Kidney (tissue), 14 donors: Measurements from ENCODE around the gene BBS5. TPM values are rescaled to one million over a fixed set of nuclear protein-coding genes. Genes with fewer than 3 reads are reported as not detected.
A peak's percentile ranks its signal among the peaks of the same experiment; 100 is the strongest.

ENCODE experiments used
- DNase-seq, 5 donors: peaks; one replicate each; pipeline ENCODE4 v3.0.0-alpha.2; 2013 to 2020
- FAIRE-seq: peaks from 2 replicates; lab custom pipeline; 2012; peaks lifted over from hg19 to GRCh38; lab: Jason Lieb, UNC
- H3K27ac ChIP-seq, 2 donors: one replicate each; pipeline ENCODE4 v1.7.0; 2013; ENCODE audit warnings: low read depth in 2 of 2, low read length in 2 of 2, inconsistent platforms in 1 of 2
- H3K27me3 ChIP-seq: one replicate; pipeline ENCODE4 v1.7.1; 2013; ENCODE audit warnings: low read length, inconsistent platforms; ENCODE audit not compliant: control insufficient read depth, insufficient read depth
- H3K36me3 ChIP-seq, 3 donors: one replicate each; pipeline versions ENCODE4 v1.7.0 to v1.7.1; 2013; ENCODE audit warnings: low read length in 3 of 3, control low read depth in 1 of 3, inconsistent platforms in 1 of 3; ENCODE audit not compliant: insufficient read depth in 3 of 3, control insufficient read depth in 2 of 3
- H3K4me1 ChIP-seq, 3 donors: one replicate each; pipeline versions ENCODE4 v1.7.0 to v1.7.1; 2013; ENCODE audit warnings: low read length in 3 of 3, inconsistent platforms in 1 of 3, low read depth in 1 of 3; ENCODE audit not compliant: control insufficient read depth in 2 of 3, insufficient read depth in 2 of 3
- H3K4me3 ChIP-seq, 3 donors: one replicate each; pipeline versions ENCODE4 v1.7.0 to v1.8.1; 2013; ENCODE audit warnings: low read length in 3 of 3, control low read depth in 1 of 3, inconsistent platforms in 1 of 3
- H3K9ac ChIP-seq, 3 donors: one replicate each; pipeline versions ENCODE4 v1.7.0 to v1.7.1; 2013; ENCODE audit warnings: low read length in 3 of 3, control low read depth in 1 of 3, inconsistent platforms in 1 of 3
- H3K9me3 ChIP-seq, 3 donors: one replicate each; pipeline versions ENCODE4 v1.7.0 to v1.7.1; 2013; ENCODE audit warnings: low read length in 3 of 3, control low read depth in 1 of 3, inconsistent platforms in 1 of 3; ENCODE audit not compliant: control insufficient read depth in 2 of 3, insufficient read depth in 1 of 3
- intact Hi-C: fragments of 100-400 bp; cut with DNase I; formaldehyde crosslinking; loops from one replicate; pipeline ENCODE4 v1.11.1; 2022
- polyA plus RNA-seq: library from polyadenylated mRNA; stranded (reverse); fragments of 350-450 nt; fragmentation: Illumina TruSeq; extraction: RNeasy Lipid Tissue Mini Kit (QIAGEN cat#74804); gene quantifications from one replicate; pipeline ENCODE4 v1.2.3, GENCODE V29; 2014; ENCODE audit warnings: low read depth, low replicate concordance; ENCODE audit not compliant: insufficient read depth
- total RNA-seq: library from RNA; stranded (reverse); fragmentation: NEBNext Ultra II Directional; extraction: Animal tissue kit (Norgen Biotek cat#: 25700); gene quantifications from one replicate; pipeline ENCODE4 v1.2.1, GENCODE V29; 2021
- TF ChIP-seq, protein P1 (sequence below): IDR thresholded peaks from 3 replicates; pipeline ENCODE4 v1.5.1; 2012; ENCODE audit warnings: mild to moderate bottlenecking, moderate library complexity, borderline replicate concordance; ENCODE audit not compliant: insufficient read depth; ENCODE audit errors: extremely low read depth
- donor health status: control.
- donor health status: control.
- donor health status: control.
- donor health status: control.
- donor health status: control.
- donor health status: DM: yes; HTN: yes; CAD: no.
- donor health status: Normal renal cell carcinoma (clear cell type).

The BBS5 gene
- total and polyA plus RNA-seq, 2 donors from 2014 or later = 9.1 to 13.5 TPM

DNA sequence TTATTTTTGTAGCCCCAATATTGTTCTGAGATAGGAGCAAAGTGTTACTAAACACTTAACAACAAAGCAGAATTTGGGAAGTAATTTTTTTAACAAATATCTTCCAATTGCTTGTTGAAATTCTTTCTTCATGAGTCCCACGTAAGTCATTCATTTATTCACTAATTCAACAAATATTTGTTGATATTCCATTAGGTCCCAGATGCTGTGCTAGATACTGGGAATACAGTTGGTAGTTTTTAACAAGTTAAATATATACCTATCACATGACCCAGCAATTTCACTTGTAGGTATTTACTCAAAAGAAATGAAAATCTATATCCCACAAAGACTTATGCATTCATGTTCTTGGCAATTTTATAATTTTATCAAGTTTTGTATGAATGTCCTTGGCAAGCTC lies 7.0 kb upstream of the BBS5 start:
- Histone ChIP-seq H3K9me3 (no peaks in the 10 kb centered on the region), H3K4me3 (no peak overlapping the region), H3K36me3 (no peaks in the 10 kb centered on the region), H3K4me1 (no peaks in the 10 kb centered on the region), H3K9ac (no peak overlapping the region), H3K27ac (no peak overlapping the region), H3K27me3 (no peaks in the 10 kb centered on the region)
- TF ChIP-seq, protein P1, sequence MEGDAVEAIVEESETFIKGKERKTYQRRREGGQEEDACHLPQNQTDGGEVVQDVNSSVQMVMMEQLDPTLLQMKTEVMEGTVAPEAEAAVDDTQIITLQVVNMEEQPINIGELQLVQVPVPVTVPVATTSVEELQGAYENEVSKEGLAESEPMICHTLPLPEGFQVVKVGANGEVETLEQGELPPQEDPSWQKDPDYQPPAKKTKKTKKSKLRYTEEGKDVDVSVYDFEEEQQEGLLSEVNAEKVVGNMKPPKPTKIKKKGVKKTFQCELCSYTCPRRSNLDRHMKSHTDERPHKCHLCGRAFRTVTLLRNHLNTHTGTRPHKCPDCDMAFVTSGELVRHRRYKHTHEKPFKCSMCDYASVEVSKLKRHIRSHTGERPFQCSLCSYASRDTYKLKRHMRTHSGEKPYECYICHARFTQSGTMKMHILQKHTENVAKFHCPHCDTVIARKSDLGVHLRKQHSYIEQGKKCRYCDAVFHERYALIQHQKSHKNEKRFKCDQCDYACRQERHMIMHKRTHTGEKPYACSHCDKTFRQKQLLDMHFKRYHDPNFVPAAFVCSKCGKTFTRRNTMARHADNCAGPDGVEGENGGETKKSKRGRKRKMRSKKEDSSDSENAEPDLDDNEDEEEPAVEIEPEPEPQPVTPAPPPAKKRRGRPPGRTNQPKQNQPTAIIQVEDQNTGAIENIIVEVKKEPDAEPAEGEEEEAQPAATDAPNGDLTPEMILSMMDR = no peak
- intact Hi-C loops = no loop called here
- no peak for DNase-seq
- FAIRE-seq = no peak

DNA sequence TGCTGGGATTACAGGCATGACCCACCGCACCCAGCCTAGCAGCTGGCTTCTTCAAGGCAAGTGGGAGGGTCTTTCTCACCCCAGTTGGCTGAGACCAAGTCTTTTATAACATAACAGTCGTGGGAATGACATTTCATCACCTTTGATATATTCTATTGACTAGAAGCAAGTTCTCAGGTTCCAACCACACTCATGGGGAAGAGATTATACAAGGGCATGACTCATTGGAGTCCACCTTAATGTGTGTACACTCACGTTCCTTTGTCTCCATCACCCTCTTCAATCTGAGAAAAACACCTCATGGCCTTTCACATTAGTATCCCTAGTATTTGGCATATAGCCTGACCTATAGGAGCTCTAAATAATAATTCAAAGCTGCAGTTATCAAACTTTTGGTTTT lies 2.8 kb upstream of the BBS5 start:
- Histone ChIP-seq H3K27me3 (no peaks in the 10 kb centered on the region), H3K27ac (no peak overlapping the region), H3K4me3 (no peak overlapping the region), H3K4me1 (peaks cover 0 to 2% (median 0%) of the 10 kb centered on the region in 3 donors), H3K9ac (no peak overlapping the region), H3K36me3 (no peaks in the 10 kb centered on the region), H3K9me3 (no peaks in the 10 kb centered on the region)
- intact Hi-C loops = no loop called here
- DNase-seq (no peak), FAIRE-seq (no peak)
- TF ChIP-seq, protein P1 = no peak

DNA sequence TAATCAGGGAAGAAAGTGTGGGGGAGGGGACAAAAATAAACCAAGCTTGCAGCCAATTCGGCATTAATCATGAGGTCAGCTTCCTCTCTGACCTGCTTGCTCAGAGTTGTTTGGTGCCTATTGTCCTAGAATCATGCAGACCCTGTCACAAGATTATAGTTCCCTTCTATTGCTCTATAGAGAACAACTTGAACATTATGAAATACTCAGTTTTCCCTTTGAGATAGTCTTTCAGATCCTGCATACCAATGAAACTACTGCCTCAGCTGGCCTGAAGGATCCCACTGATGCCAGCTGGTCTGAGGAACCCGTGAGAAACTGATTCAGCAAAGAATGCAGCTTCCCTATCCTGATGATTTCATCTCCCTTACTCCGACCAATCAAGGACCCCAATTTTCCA lies 955 bp upstream of the BBS5 start:
- DNase-seq (no peak), FAIRE-seq (no peak)
- Histone ChIP-seq H3K4me1 (peaks cover 0 to 2% (median 0%) of the 10 kb centered on the region in 3 donors), H3K9me3 (no peaks in the 10 kb centered on the region), H3K36me3 (peaks cover 0 to 8% (median 0%) of the 10 kb centered on the region in 3 donors), H3K4me3 (peak overlapping the region in 1 of 3 donors; percentile 67), H3K27ac (no peak overlapping the region), H3K27me3 (no peaks in the 10 kb centered on the region), H3K9ac (no peak overlapping the region)
- TF ChIP-seq, protein P1 = no peak
- intact Hi-C loops = no loop called here

DNA sequence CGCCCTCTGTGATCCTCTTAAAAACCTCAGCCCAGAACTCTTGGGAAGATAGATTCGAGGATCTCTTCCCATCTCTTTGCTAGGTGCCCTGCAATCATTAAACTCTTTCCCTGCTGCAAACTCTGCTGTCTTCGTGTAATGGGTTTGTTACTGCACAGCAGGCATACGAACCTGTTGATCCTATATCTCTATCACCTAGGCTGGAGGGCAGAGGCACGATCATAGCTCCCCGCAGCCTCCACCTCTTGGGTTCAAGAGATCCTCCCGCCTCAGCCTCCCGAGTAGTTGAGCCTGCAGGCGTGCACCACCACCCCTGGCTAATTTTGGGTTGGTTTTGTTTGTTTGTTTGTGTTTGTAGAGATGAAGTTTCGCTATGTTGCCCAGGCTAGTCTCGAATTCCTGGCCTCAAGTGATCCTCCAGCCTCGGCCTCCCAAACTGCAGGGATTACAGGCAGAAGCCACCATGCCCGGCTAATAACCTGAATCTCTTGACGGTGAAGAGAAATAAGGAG lies 493 bp upstream of the BBS5 start:
- H3K4me1 ChIP-seq = peaks cover 0 to 2% (median 0%) of the 10 kb centered on the region in 3 donors
- DNase-seq (peak in 1 of 5 donors; percentile 34), FAIRE-seq (no peak)
- H3K36me3 ChIP-seq = peaks cover 0 to 8% (median under 1%) of the 10 kb centered on the region in 3 donors
- no peaks in the 10 kb centered on the region for H3K9me3 ChIP-seq
- H3K27me3 ChIP-seq = no peaks in the 10 kb centered on the region
- H3K4me3 ChIP-seq = peak overlapping the region; percentile 67 to 93 (median 88)
- H3K27ac ChIP-seq = peak overlapping the region in 1 of 2 donors; percentile 33
- intact Hi-C loops = no loop called here
- TF ChIP-seq, protein P1 = no peak
- H3K9ac ChIP-seq = peak overlapping the region in 2 of 3 donors; percentile 57 to 83
